Gastroesophageal sphincter (tissue), 4 donors: Measurements from ENCODE around the gene ULK1. TPM values are rescaled to one million over a fixed set of nuclear protein-coding genes. Genes with fewer than 3 reads are reported as not detected.
A peak's percentile ranks its signal among the peaks of the same experiment; 100 is the strongest.

Experiments used
- ATAC-seq: fragments of 150-250 bp; one replicate; pipeline ENCODE4 v1.9.1; 2016; ENCODE audit warnings: mild to moderate bottlenecking, moderate library complexity
- H3K27ac ChIP-seq, 4 donors: fragments of 200-600 bp; sonication (generic) in 3 of 4; 1 replicate in 3 of 4; 2 replicates in 1 of 4; pipeline ENCODE4 v1.5.1; 2016 to 2019
- H3K27me3 ChIP-seq: fragments of 200-600 bp; sonication (generic); one replicate; pipeline ENCODE4 v1.5.1; 2019
- H3K36me3 ChIP-seq, 2 donors: fragments of 200-600 bp; sonication (generic); one replicate each; pipeline ENCODE4 v1.5.1; 2019; ENCODE audit warnings: control low read depth in 1 of 2
- H3K4me1 ChIP-seq, 3 donors: fragments of 200-600 bp; sonication (generic); 1 replicate in 2 of 3; 2 replicates in 1 of 3; pipeline ENCODE4 v1.5.1; 2016 to 2019; ENCODE audit warnings: control low read depth in 2 of 3
- H3K4me3 ChIP-seq, 2 donors: fragments of 200-600 bp; sonication (generic); one replicate each; pipeline ENCODE4 v1.5.1; 2019; ENCODE audit warnings: mild to moderate bottlenecking in 1 of 2, moderate library complexity in 1 of 2
- H3K9me3 ChIP-seq, 3 donors: fragments of 200-600 bp; sonication (generic); one replicate each; pipeline ENCODE4 v1.5.1; 2017 to 2019; ENCODE audit warnings: control low read depth in 2 of 3
- EP300 ChIP-seq: sonication (generic); formaldehyde crosslinking; IDR thresholded peaks from one replicate; pipeline ENCODE4 v1.6.1; 2017; ENCODE audit warnings: antibody characterized with exemption, mild to moderate bottlenecking
- POLR2A ChIP-seq, 2 donors: fragments of 450-650 bp; IDR thresholded peaks; one replicate each; pipeline ENCODE4 v1.6.1; 2017; ENCODE audit warnings: antibody characterized with exemption in 2 of 2, mild to moderate bottlenecking in 2 of 2, moderate library complexity in 1 of 2
- POLR2AphosphoS5 ChIP-seq: sonication (generic); formaldehyde crosslinking; IDR thresholded peaks from one replicate; pipeline ENCODE4 v1.6.1; 2017; ENCODE audit warnings: antibody characterized with exemption
- WGBS, 2 donors: methylation state at CpG; one replicate each; pipeline ENCODE4 v1.1.5; 2018; ENCODE audit warnings: low coverage in 1 of 2; 5-methylcytosine and 5-hydroxymethylcytosine counted together
- total RNA-seq, 4 donors: library from RNA; depleted of rRNA; stranded (reverse); fragments of >200 nt; gene quantifications; one replicate each; pipeline ENCODE4 v1.1.0, GENCODE V29; 2016
- TF ChIP-seq, protein P1 (sequence below), 4 experiments: fragments of 200-600 bp in 2 of 4; fragments of 450-650 bp in 2 of 4; sonication (generic) in 1 of 4; IDR thresholded peaks; one replicate each; pipeline ENCODE4 v1.5.1; 2017 to 2019; ENCODE audit warnings: antibody characterized with exemption in 4 of 4, mild to moderate bottlenecking in 2 of 4, moderate library complexity in 2 of 4

The ULK1 gene
- total RNA-seq, 4 donors from 2014 or later = 10.0 to 34.2 (median 21.8) TPM

DNA sequence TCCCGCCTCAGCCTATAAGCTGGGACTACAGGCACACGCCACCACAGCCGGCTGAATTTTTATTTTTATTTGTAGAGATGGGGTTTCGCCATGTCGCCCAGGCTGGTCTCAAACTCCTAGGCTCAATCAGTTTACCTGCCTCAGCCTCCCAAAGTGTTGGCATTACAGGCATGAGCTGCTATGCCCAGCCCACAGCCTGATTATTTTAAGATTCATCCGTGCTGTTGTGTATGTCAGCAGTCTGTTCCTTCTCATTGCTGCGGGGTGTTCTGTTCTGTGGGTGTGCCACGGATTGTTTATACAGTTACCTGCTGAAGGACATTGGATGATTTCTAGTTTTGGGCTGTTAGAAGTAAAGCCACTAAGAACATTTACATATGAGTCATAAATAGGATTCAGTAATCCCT lies 45.7 kb downstream of the ULK1 start:
- Histone ChIP-seq H3K4me3 (no peak overlapping the region), H3K4me1 (no peaks in the 10 kb centered on the region), H3K9me3 (no peaks in the 10 kb centered on the region), H3K27me3 (no peaks in the 10 kb centered on the region), H3K36me3 (peaks cover 0 to 79% of the 10 kb centered on the region in 2 donors), H3K27ac (peak overlapping the region in 2 of 4 donors; percentile 24 to 32)
- no peak for ATAC-seq
- 85 to 100% methylated on average over 4 to 8 of the region's 8 CpGs for WGBS, 2 donors
- no peak for TF ChIP-seq EP300

DNA sequence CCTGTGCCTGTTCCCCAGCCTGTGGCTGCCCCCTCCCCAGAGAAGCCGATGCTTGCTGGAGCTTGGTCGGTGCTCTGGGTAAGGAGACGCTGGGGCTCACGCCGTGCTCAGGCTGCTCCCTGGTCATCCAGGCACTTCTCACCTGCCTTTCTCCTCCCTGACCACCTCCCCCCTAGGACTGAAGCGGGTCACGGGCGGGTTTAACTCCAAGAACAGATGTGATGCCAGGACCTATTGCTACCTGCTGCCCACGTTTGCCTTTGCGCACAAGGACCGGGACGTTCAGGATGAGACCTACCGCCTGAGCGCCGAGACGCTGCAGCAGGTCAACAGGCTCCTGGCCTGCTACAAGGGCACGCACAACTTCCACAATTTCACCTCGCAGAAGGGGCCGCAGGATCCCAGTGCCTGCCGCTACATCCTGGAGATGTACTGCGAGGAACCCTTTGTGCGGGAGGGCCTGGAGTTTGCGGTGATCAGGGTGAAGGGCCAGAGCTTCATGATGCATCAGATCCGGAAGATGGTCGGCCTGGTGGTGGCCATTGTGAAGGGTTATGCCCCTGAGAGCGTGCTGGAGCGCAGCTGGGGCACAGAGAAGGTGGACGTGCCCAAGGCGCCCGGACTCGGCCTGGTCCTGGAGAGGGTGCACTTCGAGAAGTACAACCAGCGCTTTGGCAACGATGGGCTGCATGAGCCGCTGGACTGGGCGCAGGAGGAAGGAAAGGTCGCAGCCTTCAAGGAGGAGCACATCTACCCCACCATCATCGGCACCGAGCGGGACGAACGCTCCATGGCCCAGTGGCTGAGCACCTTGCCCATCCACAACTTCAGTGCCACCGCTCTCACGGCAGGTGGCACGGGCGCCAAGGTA lies 46.9 kb downstream of the ULK1 start:
- ATAC-seq = no peak
- H3K4me1 ChIP-seq = no peaks in the 10 kb centered on the region
- TF ChIP-seq POLR2AphosphoS5 = no peak
- TF ChIP-seq EP300 = no peak
- TF ChIP-seq, protein P1, sequence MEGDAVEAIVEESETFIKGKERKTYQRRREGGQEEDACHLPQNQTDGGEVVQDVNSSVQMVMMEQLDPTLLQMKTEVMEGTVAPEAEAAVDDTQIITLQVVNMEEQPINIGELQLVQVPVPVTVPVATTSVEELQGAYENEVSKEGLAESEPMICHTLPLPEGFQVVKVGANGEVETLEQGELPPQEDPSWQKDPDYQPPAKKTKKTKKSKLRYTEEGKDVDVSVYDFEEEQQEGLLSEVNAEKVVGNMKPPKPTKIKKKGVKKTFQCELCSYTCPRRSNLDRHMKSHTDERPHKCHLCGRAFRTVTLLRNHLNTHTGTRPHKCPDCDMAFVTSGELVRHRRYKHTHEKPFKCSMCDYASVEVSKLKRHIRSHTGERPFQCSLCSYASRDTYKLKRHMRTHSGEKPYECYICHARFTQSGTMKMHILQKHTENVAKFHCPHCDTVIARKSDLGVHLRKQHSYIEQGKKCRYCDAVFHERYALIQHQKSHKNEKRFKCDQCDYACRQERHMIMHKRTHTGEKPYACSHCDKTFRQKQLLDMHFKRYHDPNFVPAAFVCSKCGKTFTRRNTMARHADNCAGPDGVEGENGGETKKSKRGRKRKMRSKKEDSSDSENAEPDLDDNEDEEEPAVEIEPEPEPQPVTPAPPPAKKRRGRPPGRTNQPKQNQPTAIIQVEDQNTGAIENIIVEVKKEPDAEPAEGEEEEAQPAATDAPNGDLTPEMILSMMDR (IDR thresholded peaks at IDR 0.05) = no peak
- no peak for TF ChIP-seq POLR2A (IDR thresholded peaks at IDR 0.05)
- H3K27me3 ChIP-seq = no peaks in the 10 kb centered on the region
- 80 to 96% methylated on average over 2 to 9 of the region's 46 CpGs for WGBS, 2 donors
- H3K36me3 ChIP-seq = peaks cover 0 to 67% of the 10 kb centered on the region in 2 donors
- no peaks in the 10 kb centered on the region for H3K9me3 ChIP-seq
- H3K27ac ChIP-seq = no peak overlapping the region
- no peak overlapping the region for H3K4me3 ChIP-seq

- H3K9me3 ChIP-seq = no peaks in the 10 kb centered on the region
Measured at GRCh38 chr12:131941987-131942341, 47.5 kb downstream of the ULK1 start.

DNA sequence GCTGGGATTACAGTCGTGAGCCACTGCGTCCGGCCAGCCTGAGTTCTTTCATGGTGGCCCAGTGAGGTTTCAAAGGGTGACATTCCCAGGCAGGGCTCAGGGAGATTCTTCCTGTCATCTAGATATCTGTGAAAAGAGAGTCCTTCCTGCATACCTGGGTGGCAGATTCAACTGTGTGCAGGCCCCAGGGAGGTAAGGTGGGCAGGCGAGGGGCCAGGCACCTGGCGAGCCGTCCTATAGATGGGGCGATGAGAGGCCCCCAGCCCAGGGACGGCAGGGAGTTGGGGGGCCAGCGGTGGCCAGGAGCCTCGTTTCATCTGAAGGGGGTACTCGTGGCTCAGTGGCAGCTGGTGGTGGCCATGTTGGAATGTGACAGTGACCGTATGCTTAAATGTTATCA lies 48.2 kb downstream of the ULK1 start:
- no peak for TF ChIP-seq POLR2AphosphoS5
- TF ChIP-seq POLR2A (IDR thresholded peaks at IDR 0.05) = no peak
- TF ChIP-seq EP300 = no peak
- TF ChIP-seq, protein P1 (IDR thresholded peaks at IDR 0.05) = no peak

More at GRCh38 chr12:131941987-131942341, 47.5 kb downstream of the ULK1 start:
- Histone ChIP-seq H3K36me3 (peaks cover 0 to 65% of the 10 kb centered on the region in 2 donors), H3K27me3 (no peaks in the 10 kb centered on the region), H3K27ac (no peak overlapping the region), H3K4me3 (no peak overlapping the region), H3K4me1 (no peaks in the 10 kb centered on the region)
- ATAC-seq = no peak
- no peak for TF ChIP-seq POLR2AphosphoS5
- no peak for TF ChIP-seq EP300
- TF ChIP-seq, protein P1 (IDR thresholded peaks at IDR 0.05) = no peak
- TF ChIP-seq POLR2A (IDR thresholded peaks at IDR 0.05) = no peak
- WGBS, 2 donors = 94% methylated on average over 6 of the region's 7 CpGs; no CpG with 5 or more reads in 1 of the 2 donors

GRCh38 chr12:131943389-131943788 lies 49.0 kb downstream of the ULK1 start:
- Histone ChIP-seq H3K4me3 (no peak overlapping the region), H3K27me3 (no peaks in the 10 kb centered on the region), H3K36me3 (peaks cover 0 to 65% of the 10 kb centered on the region in 2 donors), H3K27ac (no peak overlapping the region), H3K4me1 (no peaks in the 10 kb centered on the region), H3K9me3 (no peaks in the 10 kb centered on the region)
- WGBS, 2 donors = 95 to 96% methylated on average over 4 to 7 of the region's 8 CpGs
- no peak for TF ChIP-seq EP300
- TF ChIP-seq POLR2A (IDR thresholded peaks at IDR 0.05) = no peak
- TF ChIP-seq, protein P1 (IDR thresholded peaks at IDR 0.05) = no peak
- no peak for TF ChIP-seq POLR2AphosphoS5
- ATAC-seq = no peak

More for the DNA sequence above, 48.2 kb downstream of the ULK1 start:
- Histone ChIP-seq H3K36me3 (peaks cover 0 to 65% of the 10 kb centered on the region in 2 donors), H3K4me3 (no peak overlapping the region), H3K4me1 (no peaks in the 10 kb centered on the region), H3K27me3 (no peaks in the 10 kb centered on the region), H3K9me3 (no peaks in the 10 kb centered on the region), H3K27ac (no peak overlapping the region)
- WGBS, 2 donors = 91% methylated on average over 3 of the region's 12 CpGs; no CpG with 5 or more reads in 1 of the 2 donors
- no peak for ATAC-seq
